DND-41 (cell line): ENCODE results near the gene SOCS4.
"Not testable (repeated sequence)": the region's sequence is repeated elsewhere in the genome, so short reads cannot be mapped to it uniquely, and the experiment has no call there.

ENCODE experiments used
- ATAC-seq: fragments of 200-7000 bp; cut with Tn5 transposase; 3 replicates; pipeline ENCODE4 v1.9.1; 2021; ENCODE audit warnings: low read depth; ENCODE audit not compliant: insufficient read depth
- DNase-seq: peaks from one replicate; pipeline ENCODE4 v3.0.0-alpha.2; 2020
- H2AFZ ChIP-seq: 2 replicates; pipeline ENCODE4 v1.6.0; 2012; ENCODE audit warnings: low read depth, low read length
- H3K27ac ChIP-seq: 2 replicates; pipeline ENCODE4 v1.5.1; 2012; ENCODE audit warnings: low read length, inconsistent platforms
- H3K27me3 ChIP-seq: fragments of 200-600 bp; sonication (generic); 2 replicates; pipeline ENCODE4 v1.6.0; 2012; ENCODE audit warnings: low read length, mild to moderate bottlenecking, inconsistent platforms; ENCODE audit not compliant: insufficient read depth, poor library complexity
- H3K36me3 ChIP-seq: 2 replicates; pipeline ENCODE4 v1.5.1; 2012; ENCODE audit warnings: low read length, inconsistent platforms; ENCODE audit not compliant: insufficient read depth
- H3K4me1 ChIP-seq: 2 replicates; pipeline ENCODE4 v1.5.1; 2012; ENCODE audit warnings: mild to moderate bottlenecking, low read length; ENCODE audit not compliant: insufficient read depth
- H3K4me2 ChIP-seq: 2 replicates; pipeline ENCODE4 v1.6.0; 2012; ENCODE audit warnings: mild to moderate bottlenecking, moderate library complexity, low read length, inconsistent platforms; ENCODE audit not compliant: insufficient read depth
- H3K4me3 ChIP-seq, 2 experiments: fragments of 200-600 bp in 1 of 2; shearing (Covaris generic) in 1 of 2; 2 replicates each; pipeline ENCODE4 v1.5.1; 2012 to 2016; ENCODE audit warnings: inconsistent platforms in 2 of 2, low read length in 2 of 2, mild to moderate bottlenecking in 2 of 2, low read depth in 1 of 2, moderate library complexity in 1 of 2
- H3K79me2 ChIP-seq: 2 replicates; pipeline ENCODE4 v1.6.0; 2012; ENCODE audit warnings: low read length, inconsistent platforms; ENCODE audit not compliant: insufficient read depth
- H3K9ac ChIP-seq: 2 replicates; pipeline ENCODE4 v1.6.0; 2012; ENCODE audit warnings: low read depth, mild to moderate bottlenecking, inconsistent platforms, low read length, moderate library complexity
- H3K9me3 ChIP-seq: 2 replicates; pipeline ENCODE4 v1.5.1; 2012; ENCODE audit warnings: low read length, moderate library complexity, mild to moderate bottlenecking, inconsistent platforms; ENCODE audit not compliant: insufficient read depth, severe bottlenecking
- H4K20me1 ChIP-seq: 2 replicates; pipeline ENCODE4 v1.6.0; 2012; ENCODE audit warnings: low read length; ENCODE audit not compliant: insufficient read depth
- EZH2 ChIP-seq: IDR thresholded peaks from 3 replicates; pipeline ENCODE4 v1.6.1; 2012; ENCODE audit warnings: borderline replicate concordance, low read depth, mild to moderate bottlenecking, moderate library complexity, low read length, inconsistent platforms; ENCODE audit not compliant: severe bottlenecking
- TF ChIP-seq, protein P1 (sequence below): IDR thresholded peaks from 2 replicates; pipeline ENCODE4 v1.5.1; 2012; ENCODE audit warnings: borderline replicate concordance, low read length, moderate library complexity, mild to moderate bottlenecking; ENCODE audit not compliant: poor library complexity, severe bottlenecking; ENCODE audit errors: extremely low read depth

The SOCS4 gene

DNA sequence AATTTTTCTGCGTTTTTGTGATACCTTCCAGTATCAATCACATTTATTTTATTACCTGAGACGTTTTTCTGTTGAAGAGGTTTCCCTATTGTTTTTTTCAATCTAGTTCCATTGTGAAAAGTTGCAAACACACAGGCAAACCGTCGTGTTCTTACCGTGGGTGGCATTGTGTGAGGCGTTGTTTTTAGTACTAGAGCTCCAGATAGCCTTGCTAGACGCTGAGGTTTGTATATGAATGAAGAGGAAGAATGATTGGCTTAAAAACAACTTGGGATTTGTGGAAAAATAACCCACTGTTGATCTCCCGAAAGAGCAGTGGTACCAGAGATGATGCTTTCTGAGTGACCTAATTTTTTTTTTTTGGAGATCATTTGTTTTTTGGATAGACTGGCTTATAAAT is 1.0 kb downstream of the SOCS4 start:
- Histone ChIP-seq H3K4me1 (peaks cover 55% of the 10 kb centered on the region), H3K4me3 (peak overlapping the region; percentile 57 to 92), H2AFZ (no peak overlapping the region; the same call in 1 of the 2 replicates), H3K9ac (peak overlapping the region; percentile 90), H3K36me3 (peaks cover 28% of the 10 kb centered on the region), H3K9me3 (no peaks in the 10 kb centered on the region), H3K79me2 (peaks cover 94% of the 10 kb centered on the region), H4K20me1 (peaks cover 19% of the 10 kb centered on the region; the same call in 1 of the 2 replicates), H3K27me3 (no peaks in the 10 kb centered on the region), H3K4me2 (peak overlapping the region; percentile 78), H3K27ac (peak overlapping the region; percentile 93)
- DNase-seq (no peak), ATAC-seq (no peak)
- TF ChIP-seq, protein P1, sequence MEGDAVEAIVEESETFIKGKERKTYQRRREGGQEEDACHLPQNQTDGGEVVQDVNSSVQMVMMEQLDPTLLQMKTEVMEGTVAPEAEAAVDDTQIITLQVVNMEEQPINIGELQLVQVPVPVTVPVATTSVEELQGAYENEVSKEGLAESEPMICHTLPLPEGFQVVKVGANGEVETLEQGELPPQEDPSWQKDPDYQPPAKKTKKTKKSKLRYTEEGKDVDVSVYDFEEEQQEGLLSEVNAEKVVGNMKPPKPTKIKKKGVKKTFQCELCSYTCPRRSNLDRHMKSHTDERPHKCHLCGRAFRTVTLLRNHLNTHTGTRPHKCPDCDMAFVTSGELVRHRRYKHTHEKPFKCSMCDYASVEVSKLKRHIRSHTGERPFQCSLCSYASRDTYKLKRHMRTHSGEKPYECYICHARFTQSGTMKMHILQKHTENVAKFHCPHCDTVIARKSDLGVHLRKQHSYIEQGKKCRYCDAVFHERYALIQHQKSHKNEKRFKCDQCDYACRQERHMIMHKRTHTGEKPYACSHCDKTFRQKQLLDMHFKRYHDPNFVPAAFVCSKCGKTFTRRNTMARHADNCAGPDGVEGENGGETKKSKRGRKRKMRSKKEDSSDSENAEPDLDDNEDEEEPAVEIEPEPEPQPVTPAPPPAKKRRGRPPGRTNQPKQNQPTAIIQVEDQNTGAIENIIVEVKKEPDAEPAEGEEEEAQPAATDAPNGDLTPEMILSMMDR = no peak
- TF ChIP-seq EZH2 = no peak

DNA sequence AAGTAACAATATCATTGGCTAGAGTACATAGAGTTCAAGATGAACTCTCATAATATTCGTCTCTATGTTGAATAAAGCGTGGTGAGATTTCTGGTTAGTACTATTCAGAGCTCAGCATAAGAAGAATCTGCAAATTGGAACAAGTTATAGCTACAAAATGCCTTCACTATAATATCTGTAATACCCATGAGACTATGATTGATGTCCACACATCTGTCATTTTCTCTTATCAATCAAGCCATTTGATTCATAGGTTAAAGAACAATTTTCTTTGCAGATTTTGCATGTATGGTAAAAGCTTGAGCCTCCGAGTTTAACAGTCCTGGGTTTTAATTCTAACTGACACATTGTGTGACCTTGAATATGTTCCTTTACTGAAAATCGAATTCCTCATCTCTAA is 1.4 kb downstream of the SOCS4 start:
- Histone ChIP-seq H4K20me1 (peaks cover 19% of the 10 kb centered on the region; the same call in 1 of the 2 replicates), H3K79me2 (peaks cover 94% of the 10 kb centered on the region), H2AFZ (no peak overlapping the region), H3K9ac (peak overlapping the region; percentile 90), H3K4me3 (peak overlapping the region; percentile 57 to 92; a peak in 3 of 4 replicates), H3K27me3 (no peaks in the 10 kb centered on the region), H3K36me3 (peaks cover 25% of the 10 kb centered on the region), H3K9me3 (no peaks in the 10 kb centered on the region), H3K27ac (peak overlapping the region; percentile 93; the same call in 1 of the 2 replicates), H3K4me2 (peak overlapping the region; percentile 78), H3K4me1 (peaks cover 52% of the 10 kb centered on the region)
- TF ChIP-seq EZH2 = no peak
- TF ChIP-seq, protein P1 = no peak
- ATAC-seq = no peak
- no peak for DNase-seq

DNA sequence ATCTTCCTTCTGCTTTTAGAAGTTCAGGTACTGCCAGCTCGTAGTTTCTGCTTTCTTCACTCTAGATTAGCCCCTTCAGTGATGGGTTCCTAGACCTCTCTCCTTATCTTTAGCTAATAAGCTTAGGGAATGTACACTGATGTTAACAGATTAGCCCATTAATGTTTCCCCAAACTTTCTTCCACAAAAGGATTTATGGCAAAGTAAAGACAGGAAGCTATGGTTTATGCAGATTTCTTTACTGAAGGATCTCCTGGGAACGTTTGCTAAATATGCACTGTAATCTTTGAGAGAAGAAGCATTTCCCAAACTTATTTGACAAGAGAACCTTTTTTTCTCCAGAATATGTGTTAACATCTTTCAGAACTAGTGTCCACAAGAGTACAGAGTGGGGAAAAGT is 4.2 kb downstream of the SOCS4 start:
- no peak for DNase-seq
- Histone ChIP-seq H4K20me1 (peaks cover 19% of the 10 kb centered on the region; the same call in 1 of the 2 replicates), H3K9ac (no peak overlapping the region), H3K27me3 (no peaks in the 10 kb centered on the region), H3K4me2 (peak overlapping the region; percentile 27; the same call in 1 of the 2 replicates), H3K4me3 (no peak overlapping the region), H3K36me3 (peaks cover 37% of the 10 kb centered on the region), H3K9me3 (no peaks in the 10 kb centered on the region), H3K27ac (no peak overlapping the region), H3K4me1 (peaks cover 38% of the 10 kb centered on the region), H3K79me2 (peaks cover 91% of the 10 kb centered on the region), H2AFZ (no peak overlapping the region)
- TF ChIP-seq, protein P1 = no peak
- no peak for TF ChIP-seq EZH2
- ATAC-seq = no peak

DNA sequence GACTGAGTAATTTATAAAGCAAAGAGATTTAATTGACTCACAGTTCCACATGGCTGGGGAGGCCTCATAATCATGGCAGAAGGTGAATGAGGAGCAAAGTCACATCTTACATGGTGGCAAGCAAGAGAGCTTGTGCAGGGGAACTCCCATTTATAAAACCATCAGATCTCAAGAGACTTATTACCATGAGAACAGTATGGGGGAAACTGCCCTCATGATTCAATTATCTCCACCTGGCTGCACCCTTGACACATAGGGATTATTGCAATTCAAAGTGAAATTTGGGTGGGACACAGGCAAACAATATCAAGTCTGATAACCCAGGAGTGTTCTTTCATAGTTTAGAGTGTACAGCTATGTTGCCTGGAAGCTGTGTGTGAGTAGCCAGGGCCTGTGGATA is 11.0 kb downstream of the SOCS4 start:
- DNase-seq, H3K4me1 ChIP-seq, ATAC-seq, H3K27me3 ChIP-seq, H3K4me2 ChIP-seq, H2AFZ ChIP-seq, H3K9ac ChIP-seq, H3K4me3 ChIP-seq, H3K9me3 ChIP-seq, H4K20me1 ChIP-seq, H3K27ac ChIP-seq: not testable (repeated sequence)
- H3K79me2 ChIP-seq = peaks cover 63% of the 10 kb centered on the region
- H3K36me3 ChIP-seq = peaks cover 52% of the 10 kb centered on the region
